K562 (cell line): Measurements from ENCODE around the gene CDK11A.
A peak's percentile ranks its signal among the peaks of the same experiment; 100 is the strongest.

ENCODE experiments used
- C11orf30 ChIP-seq: fragments of 450-650 bp; IDR thresholded peaks from 2 replicates; pipeline ENCODE4 v1.6.1; 2016; ENCODE audit warnings: low read depth, mild to moderate bottlenecking
- CTBP1 ChIP-seq: fragments of 450-650 bp; IDR thresholded peaks from 2 replicates; pipeline ENCODE4 v1.6.1; 2016; ENCODE audit warnings: borderline replicate concordance
- PCBP2 ChIP-seq: fragments of 200-400 bp; formaldehyde crosslinking; IDR thresholded peaks from 2 replicates; pipeline ENCODE4 v1.6.1; 2018; ENCODE audit warnings: low read length, low read depth, mild to moderate bottlenecking, moderate library complexity; ENCODE audit not compliant: poor library complexity, severe bottlenecking
- POLR2A ChIP-seq: fragments of 450-650 bp; conservative IDR thresholded peaks from 2 replicates; pipeline ENCODE4 v1.6.1; 2016
- POU5F1 ChIP-seq: fragments of 150-350 bp; IDR thresholded peaks from 2 replicates; pipeline ENCODE4 v1.6.1; 2014; ENCODE audit warnings: borderline replicate concordance, low read length, low read depth, mild to moderate bottlenecking; ENCODE audit not compliant: partially characterized antibody
- SIN3A ChIP-seq, 2 experiments: fragments of 150-350 bp in 1 of 2; IDR thresholded peaks; 2 replicates each; pipeline ENCODE4 v1.6.1; 2011 to 2016; ENCODE audit warnings: borderline replicate concordance in 2 of 2, low read depth in 2 of 2, low read length in 2 of 2, mild to moderate bottlenecking in 2 of 2, moderate library complexity in 2 of 2; ENCODE audit not compliant: control insufficient read depth in 1 of 2
- ZNF274 ChIP-seq: IDR thresholded peaks from 2 replicates; pipeline ENCODE4 v1.6.1; 2011; ENCODE audit warnings: low read depth, mild to moderate bottlenecking, low read length, moderate library complexity, borderline replicate concordance
- ZNF445 ChIP-seq: fragments of 250-450 bp; sonication (Bioruptor Pico); IDR thresholded peaks from 2 replicates; pipeline ENCODE4 v1.4.0; 2020; ENCODE audit warnings: low read depth, mild to moderate bottlenecking, moderate library complexity
- TF ChIP-seq, protein P1 (sequence below), 3 experiments: IDR thresholded peaks in 2 of 3; conservative IDR thresholded peaks in 1 of 3; 2 replicates each; pipeline ENCODE4 v1.5.1; 2011 to 2012; ENCODE audit warnings: low read length in 3 of 3, mild to moderate bottlenecking in 3 of 3, control low read depth in 2 of 3, improper control_type of control experiment in 1 of 3, inconsistent platforms in 1 of 3, low read depth in 1 of 3, mixed read lengths in 1 of 3, moderate library complexity in 1 of 3; ENCODE audit not compliant: insufficient read depth in 2 of 3
- TF ChIP-seq, protein P2 (sequence below): sonication (generic); formaldehyde crosslinking; IDR thresholded peaks from 2 replicates; pipeline ENCODE4 v1.8.1; 2023; ENCODE audit warnings: mild to moderate bottlenecking, missing genetic modification reagents
- TF ChIP-seq, protein P3 (sequence below): sonication (generic); formaldehyde crosslinking; IDR thresholded peaks from 2 replicates; pipeline ENCODE4 v1.5.0; 2020; ENCODE audit warnings: missing genetic modification reagents
- TF ChIP-seq, protein P4 (sequence below): fragments of 250-450 bp; sonication (Bioruptor Pico); IDR thresholded peaks from 2 replicates; pipeline ENCODE4 v1.4.0; 2020; ENCODE audit warnings: mild to moderate bottlenecking
- TF ChIP-seq, protein P5 (sequence below): fragments of 250-450 bp; sonication (Bioruptor Pico); IDR thresholded peaks from 2 replicates; pipeline ENCODE4 v1.8.0; 2021; ENCODE audit warnings: moderate library complexity, mild to moderate bottlenecking, inconsistent platforms

DNA sequence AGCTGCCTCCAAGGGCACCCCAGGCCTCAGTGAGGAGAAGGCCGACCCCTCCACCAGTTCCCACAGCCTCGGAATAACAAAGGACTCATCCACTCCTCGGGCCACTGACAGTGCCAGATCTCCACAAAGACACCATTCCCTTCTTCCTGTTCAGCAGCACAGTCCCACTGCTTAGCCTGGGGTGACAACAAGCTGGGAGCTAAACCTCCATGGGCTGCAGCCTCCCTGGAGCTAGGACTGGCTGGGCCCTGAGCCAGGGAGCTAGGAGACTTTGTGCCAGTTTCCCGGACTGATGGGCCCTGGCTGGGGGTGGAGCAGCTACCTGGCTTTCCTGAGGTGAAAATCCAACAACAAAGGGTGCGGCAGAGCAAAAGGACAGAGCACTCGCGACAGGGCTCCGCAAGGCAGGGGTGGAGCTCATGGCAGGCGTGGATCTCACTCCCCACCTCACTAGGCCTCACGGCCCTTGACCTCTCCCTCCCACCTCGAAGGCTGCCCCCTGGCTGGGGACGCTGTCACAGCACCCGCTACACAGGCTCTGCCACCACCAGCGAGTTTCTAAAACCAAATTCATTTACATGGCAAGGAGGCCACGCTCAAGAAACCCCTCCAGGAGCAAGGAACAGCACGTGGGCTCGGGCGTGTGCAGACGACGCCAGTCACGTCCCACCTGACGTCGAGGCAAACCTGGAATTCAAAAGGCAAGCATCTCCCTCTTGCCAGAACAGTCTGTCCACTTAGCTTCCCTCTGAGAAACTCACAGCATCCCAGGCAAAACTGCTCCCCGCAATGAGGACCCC, 45.4 kb downstream of the CDK11A start:
- TF ChIP-seq CTBP1 (no peak), POLR2A (no peak), POU5F1 (no peak), C11orf30 (no peak), SIN3A (IDR thresholded peaks at IDR 0.05; ENCODE audit: borderline replicate concordance in 2 of 2, control insufficient read depth in 1 of 2, low read depth in 2 of 2, low read length in 2 of 2) (no peak), PCBP2 (no peak), ZNF274 (no peak), ZNF445 (no peak)
- TF ChIP-seq, protein P1, sequence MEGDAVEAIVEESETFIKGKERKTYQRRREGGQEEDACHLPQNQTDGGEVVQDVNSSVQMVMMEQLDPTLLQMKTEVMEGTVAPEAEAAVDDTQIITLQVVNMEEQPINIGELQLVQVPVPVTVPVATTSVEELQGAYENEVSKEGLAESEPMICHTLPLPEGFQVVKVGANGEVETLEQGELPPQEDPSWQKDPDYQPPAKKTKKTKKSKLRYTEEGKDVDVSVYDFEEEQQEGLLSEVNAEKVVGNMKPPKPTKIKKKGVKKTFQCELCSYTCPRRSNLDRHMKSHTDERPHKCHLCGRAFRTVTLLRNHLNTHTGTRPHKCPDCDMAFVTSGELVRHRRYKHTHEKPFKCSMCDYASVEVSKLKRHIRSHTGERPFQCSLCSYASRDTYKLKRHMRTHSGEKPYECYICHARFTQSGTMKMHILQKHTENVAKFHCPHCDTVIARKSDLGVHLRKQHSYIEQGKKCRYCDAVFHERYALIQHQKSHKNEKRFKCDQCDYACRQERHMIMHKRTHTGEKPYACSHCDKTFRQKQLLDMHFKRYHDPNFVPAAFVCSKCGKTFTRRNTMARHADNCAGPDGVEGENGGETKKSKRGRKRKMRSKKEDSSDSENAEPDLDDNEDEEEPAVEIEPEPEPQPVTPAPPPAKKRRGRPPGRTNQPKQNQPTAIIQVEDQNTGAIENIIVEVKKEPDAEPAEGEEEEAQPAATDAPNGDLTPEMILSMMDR (IDR thresholded peaks at IDR 0.05 in 2 of 3, conservative IDR thresholded peaks at IDR 0.05 in 1 of 3; ENCODE audit: insufficient read depth in 2 of 3, low read depth in 1 of 3, low read length in 3 of 3) = peak; percentile 25 to 54 (median 45); a peak in 5 of 6 replicates
- TF ChIP-seq, protein P2, sequence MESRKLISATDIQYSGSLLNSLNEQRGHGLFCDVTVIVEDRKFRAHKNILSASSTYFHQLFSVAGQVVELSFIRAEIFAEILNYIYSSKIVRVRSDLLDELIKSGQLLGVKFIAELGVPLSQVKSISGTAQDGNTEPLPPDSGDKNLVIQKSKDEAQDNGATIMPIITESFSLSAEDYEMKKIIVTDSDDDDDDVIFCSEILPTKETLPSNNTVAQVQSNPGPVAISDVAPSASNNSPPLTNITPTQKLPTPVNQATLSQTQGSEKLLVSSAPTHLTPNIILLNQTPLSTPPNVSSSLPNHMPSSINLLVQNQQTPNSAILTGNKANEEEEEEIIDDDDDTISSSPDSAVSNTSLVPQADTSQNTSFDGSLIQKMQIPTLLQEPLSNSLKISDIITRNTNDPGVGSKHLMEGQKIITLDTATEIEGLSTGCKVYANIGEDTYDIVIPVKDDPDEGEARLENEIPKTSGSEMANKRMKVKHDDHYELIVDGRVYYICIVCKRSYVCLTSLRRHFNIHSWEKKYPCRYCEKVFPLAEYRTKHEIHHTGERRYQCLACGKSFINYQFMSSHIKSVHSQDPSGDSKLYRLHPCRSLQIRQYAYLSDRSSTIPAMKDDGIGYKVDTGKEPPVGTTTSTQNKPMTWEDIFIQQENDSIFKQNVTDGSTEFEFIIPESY (CRISPR knock-in tag) = peak; percentile 98
- TF ChIP-seq, protein P3, sequence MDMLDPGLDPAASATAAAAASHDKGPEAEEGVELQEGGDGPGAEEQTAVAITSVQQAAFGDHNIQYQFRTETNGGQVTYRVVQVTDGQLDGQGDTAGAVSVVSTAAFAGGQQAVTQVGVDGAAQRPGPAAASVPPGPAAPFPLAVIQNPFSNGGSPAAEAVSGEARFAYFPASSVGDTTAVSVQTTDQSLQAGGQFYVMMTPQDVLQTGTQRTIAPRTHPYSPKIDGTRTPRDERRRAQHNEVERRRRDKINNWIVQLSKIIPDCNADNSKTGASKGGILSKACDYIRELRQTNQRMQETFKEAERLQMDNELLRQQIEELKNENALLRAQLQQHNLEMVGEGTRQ (CRISPR knock-in tag) = no peak
- TF ChIP-seq, protein P4, sequence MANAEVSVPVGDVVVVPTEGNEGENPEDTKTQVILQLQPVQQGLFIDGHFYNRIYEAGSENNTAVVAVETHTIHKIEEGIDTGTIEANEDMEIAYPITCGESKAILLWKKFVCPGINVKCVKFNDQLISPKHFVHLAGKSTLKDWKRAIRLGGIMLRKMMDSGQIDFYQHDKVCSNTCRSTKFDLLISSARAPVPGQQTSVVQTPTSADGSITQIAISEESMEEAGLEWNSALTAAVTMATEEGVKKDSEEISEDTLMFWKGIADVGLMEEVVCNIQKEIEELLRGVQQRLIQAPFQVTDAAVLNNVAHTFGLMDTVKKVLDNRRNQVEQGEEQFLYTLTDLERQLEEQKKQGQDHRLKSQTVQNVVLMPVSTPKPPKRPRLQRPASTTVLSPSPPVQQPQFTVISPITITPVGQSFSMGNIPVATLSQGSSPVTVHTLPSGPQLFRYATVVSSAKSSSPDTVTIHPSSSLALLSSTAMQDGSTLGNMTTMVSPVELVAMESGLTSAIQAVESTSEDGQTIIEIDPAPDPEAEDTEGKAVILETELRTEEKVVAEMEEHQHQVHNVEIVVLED (CRISPR knock-in tag) = no peak
- TF ChIP-seq, protein P5, sequence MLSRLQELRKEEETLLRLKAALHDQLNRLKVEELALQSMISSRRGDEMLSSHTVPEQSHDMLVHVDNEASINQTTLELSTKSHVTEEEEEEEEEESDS = no peak
